Measurements from ENCODE around the gene TNRC6C.

TNRC6C gene

DNA sequence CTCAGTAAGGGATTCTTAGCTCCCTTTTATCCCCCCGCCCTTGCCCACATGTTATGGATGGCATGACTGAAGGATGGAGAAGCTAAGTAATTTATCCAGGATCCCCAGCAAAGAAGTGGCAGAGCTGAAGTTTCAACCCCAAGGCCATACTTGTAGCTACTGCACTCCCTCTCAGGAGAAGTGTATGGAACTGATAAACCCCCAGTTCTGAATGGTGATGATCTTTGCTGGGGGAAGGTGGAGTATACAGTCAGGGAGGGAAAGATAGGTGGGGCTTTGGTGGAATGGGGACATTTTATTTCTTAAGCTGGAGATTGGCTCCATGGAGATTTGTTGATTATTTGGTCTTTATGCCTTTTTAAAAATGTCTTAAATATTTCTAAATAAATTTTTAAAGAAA, 58.3 kb downstream of the TNRC6C start:
- no peak for DNase-seq

DNA sequence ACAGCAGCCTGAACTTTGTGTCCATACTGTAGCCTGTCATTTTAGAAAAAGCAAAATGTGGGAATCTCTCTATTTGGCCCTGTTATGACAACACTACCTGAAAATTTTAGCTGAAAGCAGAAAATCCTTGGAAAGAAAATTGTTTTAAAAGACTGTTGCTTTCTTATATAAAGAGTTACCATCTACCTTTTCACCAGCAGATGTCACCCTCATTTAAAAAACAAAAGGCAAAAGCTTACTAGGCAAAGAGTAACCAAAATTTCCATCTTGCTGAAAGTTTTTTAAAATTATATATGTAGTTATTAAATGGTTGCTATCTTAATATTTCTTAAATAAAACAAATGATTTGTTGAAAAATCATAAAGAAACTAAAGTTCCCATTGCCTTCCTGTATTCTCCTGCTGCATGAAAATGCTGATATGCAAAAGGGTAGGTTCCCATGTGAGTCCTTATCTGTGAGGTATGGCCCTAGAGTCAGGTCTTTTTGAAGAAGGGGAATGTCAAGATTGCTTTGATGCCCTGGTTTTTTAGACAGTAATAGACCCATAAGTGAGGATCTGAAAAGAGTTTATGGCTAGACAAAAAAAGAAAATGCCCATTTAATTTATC, 61.0 kb downstream of the TNRC6C start:
- no peak for DNase-seq

DNA sequence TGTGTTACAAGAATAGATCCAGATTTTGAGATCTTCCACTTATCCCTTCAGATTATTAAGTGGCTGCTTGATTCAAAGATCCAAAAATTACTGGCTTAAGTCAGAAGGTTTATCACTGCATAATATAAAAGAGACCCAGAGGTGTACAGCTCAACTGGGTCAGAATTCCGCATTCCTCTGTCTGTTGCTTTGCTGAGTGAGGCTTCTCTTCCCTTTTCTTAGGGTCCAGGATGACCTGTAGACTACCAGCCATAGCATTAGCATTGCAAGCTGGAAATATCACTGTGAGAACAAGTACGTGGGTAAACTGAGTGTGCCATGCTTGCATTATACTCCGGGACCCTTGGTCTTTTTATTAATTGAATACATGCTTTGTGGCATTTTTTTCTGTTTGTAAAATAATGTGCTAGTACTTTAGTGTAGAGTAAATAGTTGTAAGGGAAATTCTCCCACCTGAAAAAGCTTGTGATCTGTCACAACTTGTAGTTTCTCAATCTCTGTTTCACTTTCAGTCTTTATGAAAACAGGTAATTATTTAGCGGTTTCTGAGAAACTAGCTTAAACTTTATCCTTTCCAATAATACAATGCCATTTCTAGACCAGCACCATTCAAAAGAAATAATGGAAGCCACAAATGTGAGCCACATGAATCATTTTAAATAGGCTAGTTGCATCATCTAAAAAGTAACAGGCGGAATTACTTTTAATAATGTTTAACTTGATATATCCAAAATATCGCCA, 61.6 kb downstream of the TNRC6C start:
- no peak for DNase-seq

DNA sequence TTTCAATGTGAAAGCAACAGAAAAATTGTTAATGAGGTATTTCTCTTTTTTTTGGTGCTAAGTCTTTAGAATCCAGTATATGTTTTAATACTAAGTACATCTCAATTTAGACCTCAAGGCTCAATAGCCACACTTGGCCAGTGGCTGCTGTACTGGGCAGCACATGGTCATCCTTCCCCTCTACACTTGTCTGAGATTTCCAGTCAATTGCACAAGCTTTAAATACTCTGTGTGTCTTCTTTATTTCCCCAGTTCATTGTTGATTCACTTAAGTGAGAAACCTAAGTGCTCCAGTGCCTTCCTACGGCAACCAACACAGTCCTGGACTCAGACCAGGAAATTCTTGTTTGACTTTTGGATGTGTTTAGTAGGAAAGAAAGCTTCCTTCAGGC, 62.2 kb downstream of the TNRC6C start:
- no peak for DNase-seq

DNA sequence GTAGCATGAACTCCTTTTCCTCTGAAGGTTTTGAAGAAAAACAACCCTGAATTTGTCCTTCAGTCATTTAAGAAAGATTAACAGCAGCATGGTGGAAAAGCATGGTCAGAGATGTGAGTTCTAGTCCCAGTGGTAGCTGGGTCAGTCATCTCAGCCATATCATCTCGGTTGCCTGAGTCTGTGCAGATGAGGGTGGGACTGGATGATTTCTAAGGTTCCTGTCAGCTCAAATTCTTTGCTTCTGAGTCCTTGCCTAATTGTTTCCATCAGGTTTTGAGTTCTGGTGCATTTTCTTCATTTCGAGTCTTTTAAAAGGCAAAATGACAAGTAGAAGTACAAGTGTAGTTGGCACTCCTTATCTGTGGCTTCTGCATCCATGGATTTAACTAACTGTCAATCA, 63.9 kb downstream of the TNRC6C start:
- no peak for DNase-seq

DNA sequence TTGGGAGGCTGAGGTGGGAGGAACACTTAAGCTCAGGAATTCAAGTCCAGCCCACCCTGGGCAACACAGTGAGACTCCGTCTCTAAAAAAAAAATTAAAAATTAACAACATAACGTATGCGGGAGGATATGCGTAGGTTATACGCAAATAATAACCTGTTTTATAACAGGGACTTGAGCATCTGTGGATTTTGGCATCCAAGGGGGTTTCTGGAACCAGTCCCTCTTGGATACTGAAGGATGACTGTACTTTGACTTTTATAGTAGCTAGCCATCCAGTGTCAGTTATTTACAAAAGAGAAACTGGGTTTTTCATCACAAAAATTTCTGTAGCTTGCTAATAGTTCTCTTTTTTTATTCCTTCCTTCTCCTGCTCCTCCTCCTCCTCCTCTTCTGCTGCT, 64.5 kb downstream of the TNRC6C start:
- no peak for DNase-seq

DNA sequence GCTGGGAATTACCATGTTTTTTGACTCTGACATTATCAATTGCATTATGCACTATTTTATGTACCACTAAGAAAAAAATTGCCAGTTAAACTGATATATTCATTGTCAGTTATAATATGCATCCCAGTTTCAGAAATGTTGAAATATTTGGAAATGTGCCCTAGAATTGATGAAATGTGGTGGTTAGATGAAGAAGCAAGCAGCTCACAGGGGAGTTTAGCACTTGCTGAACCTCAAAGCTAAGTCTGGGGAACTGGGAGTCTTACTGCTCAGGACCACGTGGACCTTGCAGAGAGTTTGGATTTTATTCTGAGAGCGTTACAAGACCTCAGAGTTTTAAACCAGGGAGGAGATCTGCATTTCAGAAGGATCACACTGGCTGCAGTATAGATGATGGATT, 67.9 kb downstream of the TNRC6C start:
- no peak for DNase-seq

DNA sequence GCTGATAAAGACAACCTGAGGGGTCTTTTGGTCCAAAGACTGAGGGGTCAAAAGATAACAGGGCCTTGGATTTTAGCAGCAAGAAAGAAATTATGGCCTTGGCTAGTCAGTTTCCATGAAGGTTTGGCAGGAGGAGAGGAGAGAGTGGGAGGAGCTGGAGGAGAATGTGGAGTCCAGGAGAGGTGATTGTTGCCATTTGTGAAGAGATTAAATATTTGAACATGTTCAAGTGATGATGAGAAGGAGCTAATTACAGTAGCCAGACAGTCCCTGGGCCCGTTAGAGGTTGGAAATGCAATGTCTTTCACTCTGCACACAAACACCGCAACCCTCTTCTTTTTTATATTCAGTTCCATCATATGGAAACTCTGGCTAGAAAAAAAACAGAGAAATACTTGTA, 68.6 kb downstream of the TNRC6C start:
- DNase-seq = no peak

DNA sequence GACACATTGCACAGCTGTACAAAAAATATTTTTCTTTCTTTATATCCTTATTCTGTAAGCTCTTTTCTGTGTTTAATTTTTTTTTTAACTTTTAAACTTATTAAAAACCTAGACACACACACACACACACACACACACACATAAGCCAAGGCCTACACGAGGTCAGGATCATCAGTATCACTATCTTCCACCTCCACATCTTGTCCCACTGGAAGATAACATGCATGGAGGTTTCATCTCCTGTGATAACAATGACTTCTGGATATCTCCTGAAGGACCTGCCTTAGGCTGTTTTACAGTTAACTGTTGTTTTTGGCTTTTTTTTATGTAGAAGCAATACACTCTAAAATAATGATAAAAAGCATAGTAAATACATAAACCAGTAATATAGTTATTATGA, 71.2 kb downstream of the TNRC6C start:
- DNase-seq = no peak

DNA sequence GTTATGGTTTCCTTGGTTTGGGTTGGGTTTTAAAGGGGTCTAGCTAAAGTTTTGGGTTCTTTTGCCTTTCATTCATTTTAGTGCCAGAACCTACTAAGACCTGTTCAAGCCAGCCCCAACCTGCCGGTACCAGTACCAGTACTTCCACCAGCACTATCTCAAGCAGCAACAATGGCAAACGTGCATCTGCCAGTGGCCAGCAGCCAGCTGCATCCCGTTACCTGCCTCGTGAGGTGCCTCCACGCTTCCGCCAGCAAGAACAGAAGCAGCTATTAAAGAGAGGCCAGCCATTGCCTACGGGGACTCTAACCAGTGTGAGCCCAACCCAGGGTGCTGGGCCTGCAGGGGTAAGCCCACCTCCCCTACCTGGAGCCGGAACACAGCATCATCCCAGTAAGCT, 72.9 kb downstream of the TNRC6C start:
- DNase-seq = no peak

DNA sequence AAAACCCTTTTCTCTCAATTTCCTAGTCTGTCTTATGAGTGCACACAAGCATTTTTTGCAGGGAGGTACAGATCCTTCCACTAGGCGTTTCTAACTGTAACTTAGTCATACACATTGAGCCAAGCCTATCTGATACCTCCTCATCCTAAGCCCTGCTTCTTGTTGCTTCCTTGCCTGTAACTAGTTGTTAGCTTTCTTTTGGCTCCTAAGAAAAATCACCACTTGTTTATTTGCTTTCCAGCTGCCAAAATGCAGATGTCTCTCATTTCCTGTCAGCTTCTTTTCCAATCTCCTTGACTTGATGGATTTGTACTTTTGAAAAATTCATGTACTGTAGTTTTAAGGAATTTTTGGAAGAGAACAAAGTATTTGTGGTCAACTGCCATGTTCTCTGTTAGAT, 73.7 kb downstream of the TNRC6C start:
- no peak for DNase-seq

DNA sequence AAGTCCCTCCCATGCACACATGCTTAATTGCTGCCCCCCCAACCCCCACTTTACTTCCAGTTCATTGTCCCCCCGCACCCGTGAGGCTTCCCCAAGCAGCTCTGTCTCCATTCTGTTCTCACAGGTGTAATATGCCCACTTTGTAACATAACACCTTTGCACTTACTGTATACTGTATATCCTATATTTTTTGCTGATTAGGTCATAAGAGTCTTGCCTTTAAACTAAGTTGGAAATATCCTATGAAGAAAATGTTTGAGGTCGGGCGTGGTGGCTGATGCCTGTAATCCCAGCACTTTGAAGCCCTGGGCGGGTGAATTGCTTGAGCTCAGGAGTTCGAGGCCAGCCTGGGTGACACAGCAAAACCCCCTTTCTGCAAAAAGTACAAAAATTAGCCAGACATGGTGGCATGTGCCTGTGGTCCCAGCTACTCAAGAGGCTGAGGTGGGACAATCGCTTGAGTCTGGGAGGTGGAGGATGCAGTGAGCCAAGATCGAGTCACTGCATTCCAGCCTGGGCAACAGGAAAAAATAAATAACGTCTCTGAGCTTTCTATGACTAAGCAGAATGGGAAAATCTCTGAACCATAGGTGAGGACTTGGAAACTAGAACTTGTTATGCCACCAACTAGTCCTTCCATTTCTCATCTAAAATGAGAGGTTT, 76.1 kb downstream of the TNRC6C start:
- no peak for DNase-seq

DNA sequence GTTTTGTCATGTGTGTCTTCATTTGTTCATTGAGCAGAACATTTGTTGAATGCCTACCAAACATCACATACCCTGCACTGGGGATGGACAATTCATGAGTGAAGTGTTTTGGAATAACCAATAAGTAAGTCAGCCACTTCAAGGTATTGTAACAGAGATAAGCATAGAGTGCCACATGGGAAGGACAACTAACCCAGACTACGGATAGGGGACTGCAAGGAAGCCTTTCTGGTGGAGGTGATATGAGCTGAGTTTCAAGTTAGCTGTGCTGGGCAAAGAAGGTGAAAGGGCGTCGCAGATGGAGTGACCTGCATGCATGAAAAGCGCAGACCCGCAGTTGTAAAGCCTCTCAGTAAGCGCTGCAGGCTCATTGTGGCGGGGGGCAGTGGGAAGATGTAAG, 78.8 kb downstream of the TNRC6C start:
- no peak for DNase-seq

DNA sequence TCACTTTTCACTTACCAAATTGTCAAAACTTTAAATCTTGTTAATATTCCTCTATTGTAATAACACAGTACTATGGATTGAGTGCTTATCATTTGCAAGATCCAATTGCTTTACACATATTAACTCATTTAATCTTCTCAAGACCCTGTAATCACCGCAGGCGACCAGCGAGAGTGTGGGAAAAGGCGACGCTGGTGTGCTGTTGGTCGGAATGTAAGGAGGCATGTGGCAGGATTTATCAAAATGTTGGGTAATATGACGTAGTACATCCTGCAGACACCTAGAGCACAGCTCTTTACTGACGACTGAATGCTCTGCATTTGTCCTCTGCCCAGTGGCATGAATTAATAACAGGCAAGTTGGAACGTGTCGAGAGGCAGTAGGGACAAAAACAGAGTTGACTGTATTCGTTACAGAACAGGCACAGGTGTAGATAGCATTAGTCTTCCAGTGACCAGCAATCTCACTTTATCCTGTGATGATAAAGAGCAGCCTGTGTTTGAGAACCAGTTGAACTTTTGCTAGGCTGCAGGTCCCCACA, 80.3 kb downstream of the TNRC6C start:
- DNase-seq = no peak

DNA sequence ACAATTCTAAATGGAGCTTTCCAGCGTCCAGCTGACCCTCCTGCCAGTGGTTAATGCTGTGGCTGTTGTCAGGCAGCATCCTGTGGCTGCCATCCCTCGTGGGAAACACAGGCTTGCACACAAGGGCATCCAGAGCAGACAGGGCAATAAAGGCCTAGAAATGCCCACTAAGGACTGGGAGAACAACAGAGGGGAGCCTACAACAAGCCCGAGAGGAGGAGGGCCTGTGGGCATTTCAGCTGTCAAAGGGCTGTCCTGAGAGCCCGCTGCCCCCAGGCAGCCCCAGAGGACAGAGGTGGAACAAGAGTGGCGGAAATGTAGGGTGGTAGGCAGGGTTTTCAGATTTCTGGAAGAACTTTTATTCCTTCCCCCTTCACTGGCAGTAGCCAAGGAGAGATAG, 81.1 kb downstream of the TNRC6C start:
- no peak for DNase-seq

DNA sequence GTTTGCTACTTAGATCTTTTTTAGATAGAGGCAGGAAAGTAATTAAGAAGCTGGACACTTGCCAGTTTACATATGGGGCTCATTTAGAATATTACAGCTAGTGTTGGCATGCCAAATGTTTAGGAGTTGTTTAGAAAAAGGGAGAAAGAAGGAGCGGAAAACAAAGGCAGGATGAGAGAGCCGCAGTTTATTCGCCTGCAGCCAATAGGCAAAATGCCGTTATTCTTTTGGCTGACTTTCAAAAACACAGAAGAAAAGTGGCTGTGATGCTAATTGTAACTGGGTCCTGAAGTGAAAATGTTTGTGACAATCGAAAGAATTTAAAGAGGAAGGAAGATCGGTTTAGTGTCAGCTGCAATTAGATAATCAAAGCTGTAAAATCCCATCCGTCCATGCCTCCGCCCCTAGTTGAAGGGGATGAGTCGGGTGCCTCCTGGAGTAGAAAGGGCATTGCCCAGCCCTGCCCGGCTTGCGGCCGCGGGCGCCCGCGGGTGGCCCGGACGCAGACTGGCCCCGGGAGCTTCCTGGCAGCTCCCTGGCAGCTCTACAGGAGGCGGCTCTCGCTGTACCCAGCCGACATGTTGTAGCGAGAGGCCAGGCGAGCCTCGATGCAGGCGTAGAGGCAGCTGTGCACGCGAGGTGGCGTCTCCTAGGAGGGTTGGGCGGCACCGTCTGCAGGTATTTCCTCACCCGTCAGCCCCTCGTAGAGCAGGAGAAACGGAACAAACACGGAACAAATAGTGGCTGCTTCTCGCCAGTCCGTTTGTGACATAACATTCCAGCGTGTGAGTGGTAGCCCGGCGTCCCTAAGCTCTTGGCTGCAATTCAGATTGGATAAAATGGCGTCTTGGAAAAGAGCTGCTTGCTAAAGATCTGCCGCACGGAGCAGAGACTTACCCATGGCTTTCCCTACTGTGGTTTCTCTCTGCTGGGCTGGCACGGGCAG, 82.2 kb downstream of the TNRC6C start:
- DNase-seq = peak; percentile 39

DNA sequence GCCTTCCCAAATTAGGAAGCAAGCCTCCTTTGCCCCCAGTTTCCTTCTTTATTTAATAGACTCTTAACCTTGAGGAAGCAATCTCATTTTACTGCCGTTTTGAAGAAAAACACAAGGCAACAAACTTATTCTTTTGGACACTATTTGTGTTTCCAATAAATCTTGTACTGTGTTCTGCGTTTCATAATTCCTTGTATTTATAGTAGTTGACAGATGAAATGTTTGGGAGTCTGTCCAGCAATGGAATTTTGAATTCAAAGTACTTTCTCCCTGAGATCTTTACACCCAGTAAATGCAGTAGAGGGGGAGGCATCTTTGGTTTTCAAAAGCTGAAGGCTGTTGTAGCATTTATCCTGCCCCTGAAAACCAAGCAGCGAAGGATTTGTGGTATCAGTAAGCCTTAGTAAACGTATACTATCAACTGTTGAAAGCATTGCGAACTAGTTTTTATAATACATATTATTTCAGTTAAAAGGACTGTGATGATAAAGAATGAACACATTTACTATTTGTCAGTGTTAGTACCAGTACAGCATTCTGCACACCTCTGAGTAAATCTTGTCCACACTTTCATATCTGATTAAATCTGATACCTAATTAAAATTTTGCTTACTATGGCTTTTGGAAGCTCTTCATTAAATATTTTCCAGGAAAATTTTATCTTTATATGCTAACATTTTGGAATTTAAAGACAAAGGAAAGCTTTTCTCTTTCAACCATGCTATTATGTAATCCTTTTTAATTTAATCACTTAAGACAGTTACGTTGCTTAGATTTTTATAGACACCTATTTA, 83.1 kb downstream of the TNRC6C start:
- DNase-seq = no peak

DNA sequence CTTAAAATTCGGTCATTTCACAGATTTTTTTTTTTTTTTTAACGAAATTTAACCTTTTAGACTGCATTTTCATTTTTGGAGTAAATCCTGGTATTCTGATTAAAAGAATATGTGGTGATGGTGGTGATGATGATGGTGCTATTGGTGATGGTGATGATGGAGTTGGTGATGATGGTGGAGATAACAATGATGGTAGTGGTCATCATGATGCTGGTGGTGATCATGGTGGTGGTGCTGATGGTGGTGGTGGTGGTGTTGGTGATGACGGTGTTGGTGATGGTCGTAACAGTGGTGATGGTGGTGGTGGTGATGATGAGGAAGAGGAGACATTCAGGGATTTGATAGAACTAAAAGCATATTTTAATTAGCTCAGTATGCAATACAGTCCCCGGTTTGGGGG, 84.0 kb downstream of the TNRC6C start:
- DNase-seq = no peak

DNA sequence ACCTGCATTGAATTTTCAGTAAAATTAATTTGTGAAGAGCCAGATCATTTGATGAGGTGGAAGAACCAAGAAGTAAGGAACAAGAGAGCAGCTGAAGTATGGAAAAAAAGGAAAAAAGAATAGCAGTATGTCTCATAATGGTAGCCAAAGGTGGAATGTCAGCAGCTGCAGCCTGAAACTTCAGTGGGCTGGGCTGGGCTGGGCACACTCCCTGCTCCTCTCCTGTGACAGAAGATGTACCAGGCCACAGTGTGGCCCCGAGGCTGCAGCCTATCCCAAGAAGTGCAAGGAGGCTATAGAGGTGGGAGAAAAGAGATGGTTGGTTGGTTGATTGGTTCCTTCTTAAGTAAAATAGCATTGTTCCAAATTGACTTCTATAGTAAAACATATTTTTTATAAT, 84.5 kb downstream of the TNRC6C start:
- no peak for DNase-seq

DNA sequence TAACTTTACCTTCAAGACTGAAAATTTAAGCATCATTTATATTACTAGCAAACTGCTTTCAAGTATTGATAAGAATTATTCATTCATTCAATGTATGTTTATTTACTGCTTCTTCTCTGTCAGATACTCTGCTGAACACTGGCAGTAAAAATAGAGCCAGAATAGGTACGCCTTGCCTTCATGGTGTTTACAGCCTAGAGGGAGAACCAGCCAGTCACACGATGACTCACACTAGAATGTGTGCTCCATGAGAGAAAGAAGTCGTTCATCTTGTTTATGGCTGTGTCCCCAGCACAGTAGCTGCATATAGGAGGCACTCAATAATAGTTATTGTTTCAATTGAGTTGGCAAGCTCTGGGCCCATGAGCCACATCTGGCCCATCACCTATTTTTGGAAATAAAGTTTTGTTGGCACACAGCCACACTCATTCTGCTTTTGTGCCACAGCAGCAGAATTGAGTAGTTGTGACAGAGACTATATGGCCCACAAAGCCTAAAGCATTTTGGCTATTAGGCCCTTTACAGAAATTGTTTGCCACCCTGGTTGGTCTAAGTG, 85.9 kb downstream of the TNRC6C start:
- DNase-seq = no peak

DNA sequence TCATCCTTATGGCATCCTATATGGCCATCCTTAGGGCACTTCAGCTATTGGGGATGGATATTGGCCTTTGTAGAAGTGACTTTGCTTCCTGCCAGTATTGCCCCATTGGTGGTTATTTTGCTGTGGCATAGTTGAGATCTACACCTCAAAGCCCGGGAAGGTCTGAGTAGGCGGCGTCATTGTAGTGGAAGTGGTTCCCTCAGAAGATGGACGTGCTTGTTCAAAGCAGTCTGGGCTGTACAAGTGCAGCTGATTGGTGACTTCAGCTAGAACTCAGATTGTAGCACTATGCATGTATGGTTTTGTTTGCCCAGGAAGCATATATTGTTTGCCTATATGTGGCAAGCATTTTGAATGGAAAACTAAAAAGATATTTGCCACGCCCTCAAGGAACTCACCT, 86.8 kb downstream of the TNRC6C start:
- no peak for DNase-seq

DNA sequence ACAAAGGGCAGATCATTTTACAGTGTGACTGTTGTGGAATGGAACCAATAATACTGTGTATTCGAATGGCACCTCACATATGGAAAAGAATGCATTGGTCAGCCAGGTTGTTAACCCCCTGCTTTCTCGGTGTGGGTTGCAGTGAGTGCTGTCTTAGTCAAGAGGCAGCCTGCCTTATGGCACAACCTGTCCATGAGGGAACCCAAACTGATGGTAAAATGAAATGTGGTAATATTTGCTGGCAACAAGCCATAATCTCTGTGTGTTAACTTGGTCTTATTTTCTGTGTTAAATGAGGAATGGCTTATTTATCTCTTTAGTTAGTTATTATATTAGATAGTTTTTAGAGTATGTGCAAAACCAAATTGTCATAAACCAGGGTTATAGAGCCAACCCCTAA, 88.4 kb downstream of the TNRC6C start:
- DNase-seq = no peak
